SU-DHL-6 (cell line): ENCODE data around the gene FAM20C.

Experiments
- EZH2phosphoT487 ChIP-seq: fragments of 200-600 bp; sonication (generic), shearing (Covaris generic); conservative IDR thresholded peaks from 2 replicates; pipeline ENCODE4 v1.6.1; 2018; ENCODE audit warnings: mild to moderate bottlenecking, antibody characterized with exemption, low read length, moderate library complexity, mixed read lengths
- TF ChIP-seq, protein P1 (sequence below): fragments of 200-600 bp; sonication (generic); IDR thresholded peaks from one replicate; pipeline ENCODE4 v1.5.1; 2017; ENCODE audit warnings: antibody characterized with exemption, mild to moderate bottlenecking, low read length, moderate library complexity; ENCODE audit not compliant: insufficient read depth, poor library complexity, severe bottlenecking

DNA sequence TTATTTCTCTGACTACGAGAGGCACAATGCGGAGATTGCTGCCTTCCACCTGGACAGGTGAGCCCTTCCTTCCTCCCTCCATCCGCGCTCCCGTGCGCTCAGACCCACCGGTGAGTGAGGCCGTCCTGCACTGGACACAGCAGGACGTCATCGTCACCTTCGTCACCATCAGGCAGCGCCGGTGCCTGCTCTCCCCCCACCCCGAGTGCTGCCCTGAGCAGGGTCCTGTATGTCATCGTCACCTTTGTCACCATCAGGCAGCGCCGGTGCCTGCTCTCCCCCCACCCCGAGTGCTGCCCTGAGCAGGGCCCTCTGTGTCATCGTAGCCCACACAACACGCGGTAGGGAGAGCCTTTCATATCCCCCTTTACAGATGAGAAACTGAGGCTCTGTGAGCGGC is 54.1 kb downstream of the FAM20C start:
- TF ChIP-seq, protein P1, sequence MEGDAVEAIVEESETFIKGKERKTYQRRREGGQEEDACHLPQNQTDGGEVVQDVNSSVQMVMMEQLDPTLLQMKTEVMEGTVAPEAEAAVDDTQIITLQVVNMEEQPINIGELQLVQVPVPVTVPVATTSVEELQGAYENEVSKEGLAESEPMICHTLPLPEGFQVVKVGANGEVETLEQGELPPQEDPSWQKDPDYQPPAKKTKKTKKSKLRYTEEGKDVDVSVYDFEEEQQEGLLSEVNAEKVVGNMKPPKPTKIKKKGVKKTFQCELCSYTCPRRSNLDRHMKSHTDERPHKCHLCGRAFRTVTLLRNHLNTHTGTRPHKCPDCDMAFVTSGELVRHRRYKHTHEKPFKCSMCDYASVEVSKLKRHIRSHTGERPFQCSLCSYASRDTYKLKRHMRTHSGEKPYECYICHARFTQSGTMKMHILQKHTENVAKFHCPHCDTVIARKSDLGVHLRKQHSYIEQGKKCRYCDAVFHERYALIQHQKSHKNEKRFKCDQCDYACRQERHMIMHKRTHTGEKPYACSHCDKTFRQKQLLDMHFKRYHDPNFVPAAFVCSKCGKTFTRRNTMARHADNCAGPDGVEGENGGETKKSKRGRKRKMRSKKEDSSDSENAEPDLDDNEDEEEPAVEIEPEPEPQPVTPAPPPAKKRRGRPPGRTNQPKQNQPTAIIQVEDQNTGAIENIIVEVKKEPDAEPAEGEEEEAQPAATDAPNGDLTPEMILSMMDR: no peak
- no peak for TF ChIP-seq EZH2phosphoT487
